HG02763 (cell line): ENCODE data around the gene MRPS26.
"Not testable (repeated sequence)": the region's sequence is repeated elsewhere in the genome, so short reads cannot be mapped to it uniquely, and the experiment has no call there.

Source experiments
- ATAC-seq: cut with Tn5 transposase; IDR thresholded peaks from one replicate; pipeline ENCODE4 v1.9.1; 2021; ENCODE audit warnings: mild to moderate bottlenecking, moderate library complexity; ENCODE audit not compliant: unreplicated experiment

MRPS26 gene

GRCh38 chr20:3041854-3042409 lies 3.9 kb upstream of the MRPS26 start:
- ATAC-seq = no peak

- ATAC-seq = no peak
Measured at GRCh38 chr20:3042625-3043024, 3.2 kb upstream of the MRPS26 start.

GRCh38 chr20:3043322-3043721 lies 2.5 kb upstream of the MRPS26 start, which contains the start of gene GNRH2:
TSS of gene GNRH2 (plus strand) at chr20:3043622. CDS start at chr20:3044415, 793 bp downstream.
- ATAC-seq = no peak

GRCh38 chr20:3044336-3044965 lies 1.4 kb upstream of the MRPS26 start:
- ATAC-seq = no peak

DNA sequence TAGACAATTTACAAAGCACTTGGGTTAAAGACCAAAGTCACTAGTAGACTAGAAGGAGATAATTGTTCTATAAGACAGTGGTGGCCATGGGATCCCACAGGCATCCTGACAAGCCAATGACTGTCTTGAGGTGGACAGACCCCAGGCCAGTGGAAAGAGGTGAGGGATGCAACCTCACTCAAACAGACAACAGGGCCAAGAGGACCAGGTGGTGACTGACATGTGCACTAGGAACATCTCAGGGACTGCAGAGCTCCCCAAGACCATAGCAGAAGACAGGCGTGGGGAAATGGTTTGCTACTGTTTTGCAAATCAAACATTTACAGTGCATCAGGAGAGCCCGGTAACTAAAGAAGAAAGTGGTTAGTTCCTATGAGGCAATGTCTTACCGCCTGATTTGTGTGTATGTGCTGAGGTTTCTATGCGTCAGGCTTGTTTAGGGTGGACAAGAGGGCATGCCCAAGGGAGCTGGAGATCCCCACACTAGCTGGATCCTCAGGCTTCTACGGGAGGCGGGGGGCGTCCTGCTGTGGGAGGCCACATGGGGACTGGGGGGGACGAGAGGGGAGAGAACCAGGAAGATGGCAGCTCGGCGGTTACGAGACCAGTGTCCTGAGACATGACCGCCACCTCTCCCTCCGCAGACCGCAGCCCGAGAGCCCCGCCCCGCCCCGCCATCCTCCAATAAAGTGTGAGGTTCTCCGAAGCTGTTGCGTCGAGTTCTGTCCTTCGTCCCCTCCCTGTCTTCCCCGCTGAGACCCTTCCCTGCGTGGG lies 623 bp upstream of the MRPS26 start:
- peak; percentile 41 for ATAC-seq

DNA sequence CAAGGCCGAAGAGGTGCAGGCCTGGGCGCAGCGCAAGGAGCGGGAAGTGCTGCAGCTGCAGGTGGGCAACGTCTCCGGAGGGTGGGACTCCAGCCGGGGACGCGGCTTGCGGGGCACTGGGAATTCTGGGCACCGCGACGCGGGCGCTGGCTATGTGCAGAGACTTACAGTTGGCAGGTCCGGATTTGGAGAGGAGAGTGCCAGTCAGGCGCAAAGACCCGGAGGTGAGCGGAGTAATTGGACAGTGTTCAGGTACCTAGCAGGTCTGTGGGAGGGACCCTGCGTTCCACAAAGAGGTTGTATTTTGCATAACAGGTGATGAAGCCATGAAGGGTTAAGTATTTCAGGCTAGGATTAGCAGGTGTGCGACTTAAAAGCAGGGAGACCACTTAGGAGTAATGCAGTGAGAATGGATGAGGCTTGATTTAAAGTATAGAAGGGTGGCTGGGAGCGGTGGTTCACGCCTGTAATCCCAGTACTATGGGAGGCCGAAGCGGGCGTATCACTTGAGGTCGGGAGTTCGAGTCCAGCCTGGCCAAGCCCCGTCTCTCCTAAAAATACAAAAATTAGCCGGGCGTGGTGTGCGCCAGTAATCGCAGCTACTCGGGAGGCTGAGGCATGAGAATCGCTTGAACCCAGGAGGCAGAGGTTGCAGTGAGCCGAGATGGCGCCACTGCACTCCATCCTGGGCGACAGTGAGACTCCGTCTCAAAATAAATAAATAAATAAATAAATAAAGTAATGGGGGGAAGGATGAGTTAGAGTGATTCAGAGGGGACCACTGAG lies 1.0 kb downstream of the MRPS26 start:
- no peak for ATAC-seq

GRCh38 chr20:3047486-3048419 lies 1.9 kb downstream of the MRPS26 start:
- no peak for ATAC-seq

- no peak for ATAC-seq
Measured at GRCh38 chr20:3051385-3052019, 5.7 kb downstream of the MRPS26 start.

GRCh38 chr20:3059489-3059888 lies 13.6 kb downstream of the MRPS26 start:
- no peak for ATAC-seq

DNA sequence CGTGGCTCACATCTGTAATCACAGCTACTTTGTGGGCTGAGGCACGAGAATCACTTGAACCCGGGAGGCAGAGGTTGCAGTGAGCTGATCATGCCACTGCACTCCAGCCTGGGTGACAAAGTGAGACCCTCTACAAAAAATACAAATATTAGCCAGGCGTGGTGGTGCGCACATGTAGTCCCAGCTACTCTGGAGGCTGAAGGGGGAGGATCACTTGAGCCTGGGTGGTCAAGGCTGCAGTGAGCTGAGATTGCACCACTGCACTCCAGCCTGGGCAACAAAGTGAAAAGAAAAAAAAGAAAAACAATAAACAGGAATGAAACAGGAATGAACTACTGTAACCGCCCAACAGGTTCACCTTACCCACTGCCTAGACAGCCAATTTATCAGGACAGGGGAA lies 18.3 kb downstream of the MRPS26 start:
- ATAC-seq = not testable (repeated sequence)

GRCh38 chr20:3067139-3068014 lies 21.5 kb downstream of the MRPS26 start:
- no peak for ATAC-seq

DNA sequence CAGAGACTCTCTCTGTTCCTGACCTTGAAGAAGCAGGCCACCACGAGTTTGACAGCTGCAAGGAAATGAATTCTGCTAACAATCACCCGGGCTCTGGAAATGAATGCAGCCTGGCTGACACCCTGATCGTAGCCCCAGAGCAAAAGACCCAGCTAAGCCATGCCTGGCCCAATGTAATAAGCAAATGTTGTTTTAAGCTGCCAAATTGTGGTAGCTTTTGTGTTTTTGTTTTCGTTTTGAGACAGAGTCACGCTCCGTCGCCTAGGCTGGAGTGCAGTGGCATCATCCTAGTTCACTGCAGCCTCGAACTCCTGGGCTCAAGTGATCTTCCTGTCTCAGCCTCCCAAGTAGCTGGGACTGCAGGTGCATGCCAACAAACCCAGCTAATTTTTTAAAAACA lies 22.2 kb downstream of the MRPS26 start:
- ATAC-seq = no peak

GRCh38 chr20:3068986-3069900 lies 23.4 kb downstream of the MRPS26 start:
- ATAC-seq = no peak

DNA sequence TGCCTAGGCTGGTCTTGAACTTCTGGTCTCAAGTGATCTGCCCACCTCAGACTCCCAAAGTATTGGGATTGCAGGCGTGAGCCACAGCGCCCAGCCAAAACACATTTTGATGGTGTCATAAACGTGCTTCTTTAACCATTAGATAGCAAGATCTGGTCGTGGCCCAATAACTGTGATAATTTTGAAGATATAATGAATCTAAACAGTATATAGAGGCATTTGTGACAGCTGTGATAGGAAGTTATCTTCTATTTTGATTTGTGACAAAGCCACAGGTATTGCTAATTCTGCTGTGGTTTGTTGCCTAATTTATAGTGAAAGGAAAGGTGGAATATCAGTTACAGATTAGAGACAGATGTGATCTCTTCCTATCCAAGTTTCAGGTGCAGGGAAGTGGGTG lies 24.9 kb downstream of the MRPS26 start:
- no peak for ATAC-seq

DNA sequence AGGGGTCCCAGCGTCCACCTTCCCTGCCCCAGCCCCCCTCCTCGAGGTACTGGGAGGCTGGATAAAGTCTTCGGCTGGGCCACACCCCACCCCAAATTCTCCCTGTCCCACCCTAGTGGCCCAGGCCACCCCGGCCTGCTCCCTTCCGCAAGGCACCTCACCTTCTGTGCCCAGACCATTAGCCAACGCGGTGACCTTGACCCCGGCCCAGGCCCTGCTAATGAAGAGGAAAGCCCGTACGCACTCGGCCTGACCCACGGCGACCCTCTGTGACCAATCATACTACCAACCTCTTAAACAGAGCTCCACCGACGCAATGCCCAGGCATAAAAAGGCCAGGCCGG lies 25.4 kb downstream of the MRPS26 start:
- ATAC-seq = no peak

DNA sequence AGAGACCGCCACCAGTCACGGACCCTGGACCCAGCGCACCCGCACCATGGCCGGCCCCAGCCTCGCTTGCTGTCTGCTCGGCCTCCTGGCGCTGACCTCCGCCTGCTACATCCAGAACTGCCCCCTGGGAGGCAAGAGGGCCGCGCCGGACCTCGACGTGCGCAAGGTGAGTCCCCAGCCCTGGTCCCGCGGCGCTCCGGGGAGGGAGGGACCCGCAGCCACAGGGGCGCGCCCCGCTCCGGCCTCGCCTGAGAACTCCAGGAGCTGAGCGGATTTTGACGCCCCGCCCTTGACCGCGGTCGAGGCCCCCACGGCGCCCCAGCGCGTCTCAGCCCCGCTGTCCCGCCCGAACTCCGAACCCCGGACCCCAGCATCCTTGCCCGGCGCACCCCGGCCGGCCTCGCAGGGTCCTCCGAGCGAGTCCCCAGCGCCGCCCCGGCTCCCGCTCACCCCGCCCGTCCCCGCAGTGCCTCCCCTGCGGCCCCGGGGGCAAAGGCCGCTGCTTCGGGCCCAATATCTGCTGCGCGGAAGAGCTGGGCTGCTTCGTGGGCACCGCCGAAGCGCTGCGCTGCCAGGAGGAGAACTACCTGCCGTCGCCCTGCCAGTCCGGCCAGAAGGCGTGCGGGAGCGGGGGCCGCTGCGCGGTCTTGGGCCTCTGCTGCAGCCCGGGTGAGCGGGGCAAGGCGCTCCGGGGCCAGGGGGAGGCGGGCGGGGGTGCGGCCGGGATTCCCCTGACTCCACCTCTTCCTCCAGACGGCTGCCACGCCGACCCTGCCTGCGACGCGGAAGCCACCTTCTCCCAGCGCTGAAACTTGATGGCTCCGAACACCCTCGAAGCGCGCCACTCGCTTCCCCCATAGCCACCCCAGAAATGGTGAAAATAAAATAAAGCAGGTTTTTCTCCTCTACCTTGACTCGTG lies 26.0 kb downstream of the MRPS26 start, which contains the start of gene OXT:
Gene OXT (plus strand): TSS at position 11 of the 920 bp plus-strand sequence. CDS start 36 bp downstream, at position 47.
- ATAC-seq = no peak
